Bronchial epithelial cell (primary cell): ENCODE measurements around the gene SMARCC2. TPM values are rescaled to one million over a fixed set of nuclear protein-coding genes. Genes with fewer than 3 reads are reported as not detected.
A peak's percentile ranks its signal among the peaks of the same experiment; 100 is the strongest.
"Not testable (repeated sequence)": the region's sequence is repeated elsewhere in the genome, so short reads cannot be mapped to it uniquely, and the experiment has no call there.

Experiments used
- DNase-seq: peaks from one replicate; pipeline ENCODE4 v3.0.0-alpha.2; 2010; ENCODE audit warnings: low read depth
- FAIRE-seq: peaks from 2 replicates; lab custom pipeline; 2011; peaks lifted over from hg19 to GRCh38; lab: Jason Lieb, UNC
- H3K27me3 ChIP-seq: 2 replicates; pipeline ENCODE4 v1.5.1; 2011; ENCODE audit warnings: low read length; ENCODE audit not compliant: control insufficient read depth, insufficient read depth
- H3K36me3 ChIP-seq: 2 replicates; pipeline ENCODE4 v1.5.1; 2011; ENCODE audit warnings: low read length; ENCODE audit not compliant: control insufficient read depth, insufficient read depth
- H3K4me3 ChIP-seq: 2 replicates; pipeline ENCODE4 v1.5.1; 2011; ENCODE audit warnings: mild to moderate bottlenecking, low read depth, low read length, control low read depth
- CTCF ChIP-seq: IDR thresholded peaks from 2 replicates; pipeline ENCODE4 v1.5.1; 2011; ENCODE audit warnings: mild to moderate bottlenecking, moderate library complexity, low read length, control low read depth, inconsistent platforms; ENCODE audit not compliant: insufficient read depth, severe bottlenecking
- total RNA-seq: library from RNA; depleted of rRNA; stranded (reverse); fragments of >200 nt; gene quantifications from 2 replicates; pipeline ENCODE4 v1.2.1, GENCODE V29; 2014

Gene SMARCC2
- total RNA-seq, 1 donor from 2014 or later, result 14.0 TPM

- DNase-seq, result no peak
- TF ChIP-seq CTCF, result no peak
- FAIRE-seq, result no peak
- Histone ChIP-seq H3K36me3 (peaks cover 13% of the 10 kb centered on the region), H3K4me3 (peak overlapping the region; percentile 64), H3K27me3 (no peaks in the 10 kb centered on the region)
Measured at GRCh38 chr12:56118688-56119357, 70.5 kb downstream of the SMARCC2 start.

GRCh38 chr12:56117778-56118687 lies 71.2 kb downstream of the SMARCC2 start, which contains the start of gene ZC3H10:
Gene ZC3H10, plus strand, starts transcription at chr12:56118266. Its CDS starts 2,297 bp downstream, at chr12:56120563.
- peak within 1 kb of the TSS; percentile 64 for H3K4me3 ChIP-seq
- peak; percentile 88 for FAIRE-seq
- peak; percentile 99 for DNase-seq
- no peaks in the 10 kb centered on the region for H3K27me3 ChIP-seq
- peaks cover 16% of the 10 kb centered on the region for H3K36me3 ChIP-seq
- TF ChIP-seq CTCF, result peak; percentile 69

- not testable (repeated sequence) for H3K27me3 ChIP-seq, FAIRE-seq, DNase-seq
- peaks cover 16% of the 10 kb centered on the region for H3K36me3 ChIP-seq
- peak overlapping the region; percentile 64 for H3K4me3 ChIP-seq
Measured at GRCh38 chr12:56117082-56117706, 72.1 kb downstream of the SMARCC2 start.

GRCh38 chr12:56116267-56117081 lies 72.8 kb downstream of the SMARCC2 start, which contains the start of gene RPL41:
Gene RPL41, plus strand, starts transcription at chr12:56116633.
- peak within 1 kb of the TSS; percentile 60 for H3K4me3 ChIP-seq
- DNase-seq, result peak; percentile 83
- no peak for FAIRE-seq
- TF ChIP-seq CTCF, result no peak
- peaks cover 15% of the 10 kb centered on the region for H3K36me3 ChIP-seq
- no peaks in the 10 kb centered on the region for H3K27me3 ChIP-seq

- peak overlapping the region; percentile 60 for H3K4me3 ChIP-seq
- peaks cover 13% of the 10 kb centered on the region for H3K36me3 ChIP-seq
- H3K27me3 ChIP-seq, result no peaks in the 10 kb centered on the region
- no peak for TF ChIP-seq CTCF
- peak; percentile 37 for DNase-seq
- FAIRE-seq, result no peak
Measured at GRCh38 chr12:56115329-56115728, 74.0 kb downstream of the SMARCC2 start.
